Tibial artery (tissue), 4 donors: ENCODE measurements around the gene MCC.

ENCODE experiments used
- DNase-seq, 2 donors: peaks; one replicate each; pipeline ENCODE4 v3.0.0-alpha.2; 2019
- H3K27ac ChIP-seq, 2 donors: fragments of 200-600 bp; sonication (generic) in 1 of 2; 1 replicate in 1 of 2; 2 replicates in 1 of 2; pipeline ENCODE4 v1.5.1; 2018 to 2019; ENCODE audit warnings: mild to moderate bottlenecking in 1 of 2
- H3K27me3 ChIP-seq, 2 donors: fragments of 200-600 bp; sonication (generic) in 1 of 2; one replicate each; pipeline versions ENCODE4 v1.5.1 to v1.6.0; 2016 to 2019
- H3K36me3 ChIP-seq, 3 donors: fragments of 200-600 bp; sonication (generic) in 2 of 3; one replicate each; pipeline ENCODE4 v1.5.1; 2016 to 2019; ENCODE audit warnings: mild to moderate bottlenecking in 2 of 3
- H3K4me1 ChIP-seq, 4 donors: fragments of 200-600 bp; sonication (generic) in 2 of 4; 1 replicate in 3 of 4; 2 replicates in 1 of 4; pipeline ENCODE4 v1.5.1; 2016 to 2019
- H3K4me3 ChIP-seq, 2 donors: fragments of 200-600 bp; sonication (generic) in 1 of 2; 1 replicate in 1 of 2; 2 replicates in 1 of 2; pipeline ENCODE4 v1.5.1; 2018 to 2019; ENCODE audit warnings: mild to moderate bottlenecking in 2 of 2
- H3K9me3 ChIP-seq, 3 donors: fragments of 200-600 bp; sonication (generic) in 1 of 3; one replicate each; pipeline ENCODE4 v1.5.1; 2016 to 2019
- intact Hi-C: fragments of 100-400 bp; cut with DNase I; formaldehyde crosslinking; loops from one replicate; pipeline ENCODE4 v1.15.0; 2023; ENCODE audit warnings: low total_unique reads
- TF ChIP-seq, protein P1 (sequence below), 2 experiments: fragments of 200-600 bp in 1 of 2; fragments of 450-650 bp in 1 of 2; IDR thresholded peaks; one replicate each; pipeline ENCODE4 v1.5.1; 2017 to 2019; ENCODE audit warnings: antibody characterized with exemption in 2 of 2, mild to moderate bottlenecking in 1 of 2, moderate library complexity in 1 of 2

Gene MCC

DNA sequence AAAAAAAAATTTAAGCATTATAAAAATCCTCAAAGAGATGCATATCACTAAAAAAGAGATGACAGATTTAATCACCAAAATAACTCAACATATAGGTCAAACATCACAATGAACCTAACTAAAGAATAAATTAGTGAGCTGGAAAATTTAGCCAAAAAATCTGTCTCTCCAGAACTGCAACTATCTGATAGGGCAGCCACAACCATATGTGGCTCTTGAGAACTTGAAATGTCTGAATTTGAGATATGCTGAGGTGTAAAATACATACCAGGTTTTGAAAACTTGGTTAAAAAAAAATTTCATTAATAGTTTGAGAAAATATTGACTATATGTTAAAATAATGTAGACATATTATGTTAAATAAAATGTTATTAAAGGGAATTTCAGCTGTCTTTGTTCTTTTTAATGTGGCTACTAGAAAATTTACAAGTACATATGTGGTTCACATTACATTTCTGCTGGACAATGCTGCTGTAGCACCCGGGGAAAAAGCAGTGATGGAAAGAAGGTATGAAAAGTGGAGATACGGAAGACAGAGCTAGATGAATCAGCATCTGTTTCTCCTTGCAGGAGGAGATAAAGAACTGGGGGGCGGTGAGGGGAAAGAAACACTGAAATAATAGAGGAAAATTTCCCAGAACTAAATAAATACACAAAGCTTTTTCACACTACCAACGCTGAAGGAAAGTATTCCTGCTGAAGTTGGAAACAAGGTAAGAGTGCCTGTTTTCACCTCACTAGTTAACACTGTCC, 445.6 kb downstream of the MCC start:
- Histone ChIP-seq H3K27me3 (no peaks in the 10 kb centered on the region), H3K4me1 (no peaks in the 10 kb centered on the region), H3K9me3 (no peaks in the 10 kb centered on the region), H3K4me3 (no peak overlapping the region), H3K27ac (no peak overlapping the region), H3K36me3 (peaks cover 0 to 14% (median 0%) of the 10 kb centered on the region in 3 donors)
- no peak for DNase-seq
- intact Hi-C loops = no loop called here
- TF ChIP-seq, protein P1, sequence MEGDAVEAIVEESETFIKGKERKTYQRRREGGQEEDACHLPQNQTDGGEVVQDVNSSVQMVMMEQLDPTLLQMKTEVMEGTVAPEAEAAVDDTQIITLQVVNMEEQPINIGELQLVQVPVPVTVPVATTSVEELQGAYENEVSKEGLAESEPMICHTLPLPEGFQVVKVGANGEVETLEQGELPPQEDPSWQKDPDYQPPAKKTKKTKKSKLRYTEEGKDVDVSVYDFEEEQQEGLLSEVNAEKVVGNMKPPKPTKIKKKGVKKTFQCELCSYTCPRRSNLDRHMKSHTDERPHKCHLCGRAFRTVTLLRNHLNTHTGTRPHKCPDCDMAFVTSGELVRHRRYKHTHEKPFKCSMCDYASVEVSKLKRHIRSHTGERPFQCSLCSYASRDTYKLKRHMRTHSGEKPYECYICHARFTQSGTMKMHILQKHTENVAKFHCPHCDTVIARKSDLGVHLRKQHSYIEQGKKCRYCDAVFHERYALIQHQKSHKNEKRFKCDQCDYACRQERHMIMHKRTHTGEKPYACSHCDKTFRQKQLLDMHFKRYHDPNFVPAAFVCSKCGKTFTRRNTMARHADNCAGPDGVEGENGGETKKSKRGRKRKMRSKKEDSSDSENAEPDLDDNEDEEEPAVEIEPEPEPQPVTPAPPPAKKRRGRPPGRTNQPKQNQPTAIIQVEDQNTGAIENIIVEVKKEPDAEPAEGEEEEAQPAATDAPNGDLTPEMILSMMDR (IDR thresholded peaks at IDR 0.05) = no peak

DNA sequence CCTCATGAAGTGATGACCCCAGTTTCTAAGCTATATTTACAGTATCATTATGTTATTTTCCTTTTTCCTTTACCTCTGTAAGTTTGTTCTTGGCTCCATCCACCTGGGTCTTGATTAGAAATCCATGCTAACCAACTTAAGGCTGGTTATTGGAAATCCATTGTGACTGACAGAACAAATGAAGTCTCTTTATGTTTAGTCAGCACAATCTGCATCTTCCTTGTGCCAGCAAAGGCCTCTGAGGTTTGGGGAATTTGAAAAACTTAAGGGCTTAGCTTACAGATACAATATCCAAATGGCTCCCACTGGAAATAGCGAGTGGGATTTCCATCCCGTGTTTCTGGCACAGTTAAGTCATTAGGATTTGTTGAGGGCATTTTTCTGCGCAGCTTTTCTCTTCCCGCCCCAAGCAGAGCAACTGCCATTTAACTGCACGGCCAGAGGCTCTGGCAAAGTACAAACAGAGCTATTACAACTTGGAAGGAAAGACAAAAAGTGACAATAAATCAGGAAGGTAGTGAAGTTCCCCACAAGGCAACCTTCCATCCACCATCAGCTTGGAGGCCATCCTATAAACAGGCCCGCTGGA, 447.5 kb downstream of the MCC start:
- intact Hi-C loops = no loop called here
- DNase-seq = no peak

DNA sequence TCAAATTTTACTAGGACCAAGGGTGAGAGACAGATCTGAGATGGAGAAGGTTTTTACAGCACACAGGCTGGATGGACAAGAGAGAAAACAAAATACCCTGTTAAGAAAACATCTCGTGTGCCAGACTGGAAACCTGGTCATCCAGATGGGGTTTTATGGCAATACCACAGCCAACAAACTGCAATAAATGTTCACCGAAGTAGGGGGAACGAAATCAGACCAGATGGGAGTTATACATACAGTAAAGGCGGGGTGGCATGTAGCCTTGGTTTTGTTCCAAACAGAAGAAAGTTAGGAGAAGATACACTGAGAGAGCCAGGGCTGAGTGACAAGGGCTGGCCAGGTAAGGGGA, 448.3 kb downstream of the MCC start:
- TF ChIP-seq, protein P1 (IDR thresholded peaks at IDR 0.05) = no peak
- Histone ChIP-seq H3K4me1 (no peaks in the 10 kb centered on the region), H3K4me3 (no peak overlapping the region), H3K27me3 (no peaks in the 10 kb centered on the region), H3K36me3 (peaks cover 0 to 8% (median 0%) of the 10 kb centered on the region in 3 donors), H3K9me3 (no peaks in the 10 kb centered on the region), H3K27ac (no peak overlapping the region)
- DNase-seq = no peak
- intact Hi-C loops = no loop called here

More for the DNA sequence above, 447.5 kb downstream of the MCC start:
- Histone ChIP-seq H3K9me3 (no peaks in the 10 kb centered on the region), H3K4me1 (no peaks in the 10 kb centered on the region), H3K36me3 (peaks cover 0 to 8% (median 0%) of the 10 kb centered on the region in 3 donors), H3K27ac (no peak overlapping the region), H3K27me3 (no peaks in the 10 kb centered on the region), H3K4me3 (no peak overlapping the region)
- TF ChIP-seq, protein P1 (IDR thresholded peaks at IDR 0.05) = no peak

DNA sequence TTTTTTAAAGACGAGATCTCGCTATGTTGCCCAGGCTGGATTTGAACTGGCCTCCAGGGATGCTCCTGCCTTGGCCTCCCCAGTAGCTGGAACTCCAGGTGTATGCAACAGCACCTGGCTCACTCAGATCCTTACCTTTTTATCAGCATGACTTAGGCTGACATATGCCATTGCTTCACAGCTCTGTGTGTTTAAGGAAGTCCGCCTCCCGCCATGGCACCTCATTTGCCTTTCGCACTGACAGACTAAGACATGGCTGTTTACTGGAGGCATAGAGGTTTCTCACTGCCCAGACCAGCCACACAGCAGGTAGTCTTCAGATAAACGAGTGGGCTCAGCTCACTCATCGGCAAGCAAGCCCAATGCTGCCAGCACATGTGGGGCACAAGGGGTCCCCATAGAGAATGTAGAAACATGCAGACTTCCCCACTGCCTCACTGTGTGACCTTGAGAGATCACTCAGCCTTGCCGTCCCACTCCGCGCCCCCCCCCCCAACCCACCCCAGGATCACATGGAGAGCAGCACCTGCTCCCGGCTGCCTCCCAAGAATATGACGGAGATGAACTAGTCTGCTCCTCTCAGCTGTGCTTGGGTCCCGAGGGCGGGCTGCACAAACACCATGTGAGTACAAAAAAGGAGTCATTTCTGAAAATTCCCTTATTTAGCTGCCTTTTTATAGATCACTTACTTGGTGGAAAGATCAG, 448.9 kb downstream of the MCC start:
- H3K9me3 ChIP-seq = no peaks in the 10 kb centered on the region
- DNase-seq = no peak
- H3K36me3 ChIP-seq = peaks cover 0 to 8% (median 0%) of the 10 kb centered on the region in 3 donors
- H3K27me3 ChIP-seq = no peaks in the 10 kb centered on the region
- intact Hi-C loops = no loop called here
- no peak overlapping the region for H3K4me3 ChIP-seq
- H3K27ac ChIP-seq = no peak overlapping the region
- TF ChIP-seq, protein P1 (IDR thresholded peaks at IDR 0.05) = no peak
- no peaks in the 10 kb centered on the region for H3K4me1 ChIP-seq

DNA sequence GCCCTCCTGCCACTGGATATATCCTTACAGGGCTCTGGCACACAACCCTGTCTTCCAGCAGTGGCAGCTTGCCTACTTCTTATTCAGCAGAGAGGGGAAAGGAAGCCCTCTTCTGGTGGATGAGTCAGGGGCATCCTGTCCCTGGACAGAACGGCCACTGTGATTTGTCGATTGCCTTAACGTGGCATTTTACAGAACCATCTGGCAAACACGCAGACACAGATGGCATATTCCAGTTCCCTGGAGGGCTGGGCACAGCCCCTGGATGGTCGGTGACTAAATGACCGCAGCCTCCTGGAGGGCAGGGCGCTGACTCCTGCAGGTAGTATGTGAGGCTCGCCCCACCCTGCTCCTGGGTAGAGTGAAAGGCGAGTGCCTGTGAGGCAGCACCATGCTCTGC, 449.5 kb downstream of the MCC start:
- Histone ChIP-seq H3K27me3 (no peaks in the 10 kb centered on the region), H3K4me3 (no peak overlapping the region), H3K4me1 (no peaks in the 10 kb centered on the region), H3K9me3 (no peaks in the 10 kb centered on the region), H3K27ac (no peak overlapping the region), H3K36me3 (peaks cover 0 to 8% (median 0%) of the 10 kb centered on the region in 3 donors)
- intact Hi-C loops = no loop called here
- TF ChIP-seq, protein P1 (IDR thresholded peaks at IDR 0.05) = no peak
- no peak for DNase-seq
